C4-2B (cell line): ENCODE data around the gene AP1M1.
A peak's percentile ranks its signal among the peaks of the same experiment; 100 is the strongest.

Source experiments
- CTCF ChIP-seq: fragments of 450-650 bp; conservative IDR thresholded peaks from 2 replicates; pipeline ENCODE4 v1.5.1; 2017; ENCODE audit warnings: mild to moderate bottlenecking
- ZFX ChIP-seq: fragments of 450-650 bp; IDR thresholded peaks from 2 replicates; pipeline ENCODE4 v1.6.1; 2017

- TF ChIP-seq ZFX (peak; percentile 47; the same call in 1 of the 2 replicates), CTCF (no peak)
Measured at GRCh38 chr19:16185123-16185767, 12.5 kb upstream of the AP1M1 start, which contains the start of gene FAM32A.
